Stimulated activated CD4-positive, alpha-beta T cell treated with anti-CD3 and anti-CD28 coated beads, TNF-alpha, amount 100 ng/mL, for 24 hours (primary cell): ENCODE measurements around the gene ATL1.
A peak's percentile ranks its signal among the peaks of the same experiment; 100 is the strongest.
"Not testable (repeated sequence)": the region's sequence is repeated elsewhere in the genome, so short reads cannot be mapped to it uniquely, and the experiment has no call there.

ENCODE experiments used
- DNase-seq, 3 experiments: peaks; one replicate each; pipeline ENCODE4 v3.0.0-alpha.2; 2020; ENCODE audit warnings: low read depth in 3 of 3

Gene ATL1

DNA sequence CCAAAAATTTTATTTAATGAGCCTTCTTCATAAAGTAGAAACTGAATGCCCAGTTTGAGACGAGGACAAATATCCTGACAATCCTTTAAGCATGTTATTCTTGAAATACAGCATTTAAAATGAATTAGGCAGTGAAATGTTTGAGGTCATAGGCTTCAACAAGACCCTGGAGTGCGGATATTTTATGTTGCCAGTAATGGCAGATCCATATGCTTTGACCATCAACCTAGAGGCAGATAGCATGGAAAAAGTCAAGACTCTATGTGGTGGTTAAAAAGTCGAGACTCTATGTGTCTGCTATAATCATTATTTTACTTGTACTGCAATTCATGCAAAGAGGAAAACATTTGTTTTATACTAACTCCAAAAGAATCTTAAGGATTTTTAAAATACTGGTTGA, 25.5 kb upstream of the ATL1 start:
- DNase-seq, result no peak

DNA sequence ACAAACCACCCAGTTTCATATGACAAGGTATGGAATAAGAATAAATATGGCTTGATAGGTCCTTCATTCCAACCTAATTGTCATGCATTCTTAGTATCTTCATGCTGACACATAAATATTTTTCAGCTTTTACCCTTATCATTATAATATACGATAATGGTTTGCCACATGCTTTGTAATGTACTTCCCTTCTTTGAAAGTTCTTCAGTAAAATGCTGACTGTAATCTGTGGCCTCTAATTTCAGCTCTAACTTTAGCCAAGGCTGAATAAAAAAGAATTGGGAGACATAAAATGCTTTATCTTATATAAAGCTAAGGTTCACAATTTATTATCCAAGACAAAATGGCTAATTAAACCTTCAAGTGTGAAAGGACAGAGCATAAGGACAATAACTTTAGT, 24.9 kb upstream of the ATL1 start:
- no peak for DNase-seq

DNA sequence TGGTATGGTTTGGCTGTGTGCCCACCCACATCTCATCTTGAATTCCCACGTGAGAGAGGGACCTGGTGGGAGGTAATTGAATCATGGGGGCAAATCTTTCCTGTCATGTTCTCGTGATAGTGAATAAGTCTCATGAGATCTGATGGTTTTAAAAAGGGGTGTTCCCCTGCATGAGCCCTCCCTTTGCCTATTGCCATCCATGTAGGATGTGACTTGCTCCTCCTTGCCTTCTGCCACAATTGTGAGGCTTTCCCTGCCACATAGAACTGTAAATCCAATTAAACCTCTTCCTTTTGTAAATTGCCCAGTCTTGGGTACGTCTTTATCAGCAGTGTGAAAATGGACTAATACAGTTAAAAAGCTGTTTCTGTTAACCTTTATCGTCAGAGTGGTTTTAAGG, 21.9 kb upstream of the ATL1 start:
- not testable (repeated sequence) for DNase-seq

DNA sequence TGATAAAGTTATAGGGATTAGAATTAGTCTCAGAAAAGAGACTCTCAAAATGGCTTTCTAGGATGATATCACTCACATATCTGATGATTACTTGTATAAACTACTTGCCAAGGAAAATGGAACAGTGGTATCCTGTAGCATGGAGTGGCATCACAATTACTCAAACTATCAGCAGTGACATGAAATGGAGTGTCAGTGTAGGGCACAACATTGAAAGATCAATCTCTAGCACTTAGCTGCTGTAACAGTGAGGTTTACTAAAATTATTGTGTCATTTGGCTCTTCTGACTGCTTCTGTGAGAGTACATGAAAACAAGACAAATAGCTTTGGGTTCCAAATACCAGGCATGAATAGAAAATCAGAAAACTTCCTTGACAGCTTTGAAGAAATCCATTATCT, 20.9 kb upstream of the ATL1 start:
- no peak for DNase-seq

DNA sequence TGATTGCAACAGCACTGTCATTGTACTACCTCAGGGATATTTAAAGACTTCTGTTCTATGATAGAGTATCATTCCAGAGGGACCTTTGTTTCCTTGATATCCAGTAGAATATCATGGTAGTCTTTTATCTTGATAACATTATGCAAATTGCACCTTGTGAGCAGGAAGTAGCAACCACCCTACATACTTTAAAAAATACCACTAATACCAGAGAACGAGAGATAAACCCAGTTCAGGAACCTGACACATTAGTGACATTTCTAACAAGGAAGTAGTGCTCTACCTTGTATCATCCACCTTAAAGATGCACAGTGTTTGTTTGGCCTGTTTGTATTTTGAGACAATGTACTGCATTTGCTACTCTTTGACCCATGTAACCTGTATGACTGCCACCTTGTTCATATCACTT, 18.8 kb upstream of the ATL1 start:
- no peak for DNase-seq

DNA sequence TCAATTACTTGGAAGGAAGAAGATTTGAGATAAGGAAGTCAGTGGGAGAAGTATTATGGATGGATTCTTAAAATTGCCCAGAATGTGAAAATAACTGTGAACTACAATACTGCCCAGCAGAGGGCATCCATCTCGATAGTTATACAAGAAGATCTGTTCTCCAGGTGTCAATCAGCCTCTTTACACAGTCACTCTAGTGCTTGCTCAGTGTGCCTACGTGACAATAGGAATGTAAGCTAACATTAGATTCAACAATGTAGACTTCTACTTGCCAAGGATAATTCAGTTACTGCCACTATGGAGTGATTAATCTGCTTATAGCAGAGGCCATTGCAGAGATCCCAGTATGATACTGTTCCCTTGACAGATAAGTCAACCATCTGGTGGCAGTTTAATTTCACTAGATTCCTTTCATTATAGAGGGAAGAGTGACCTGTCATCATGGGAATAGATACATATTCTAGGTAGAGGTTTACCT, 17.0 kb upstream of the ATL1 start:
- DNase-seq, result peak in 1 of 3 experiments; percentile 27

DNA sequence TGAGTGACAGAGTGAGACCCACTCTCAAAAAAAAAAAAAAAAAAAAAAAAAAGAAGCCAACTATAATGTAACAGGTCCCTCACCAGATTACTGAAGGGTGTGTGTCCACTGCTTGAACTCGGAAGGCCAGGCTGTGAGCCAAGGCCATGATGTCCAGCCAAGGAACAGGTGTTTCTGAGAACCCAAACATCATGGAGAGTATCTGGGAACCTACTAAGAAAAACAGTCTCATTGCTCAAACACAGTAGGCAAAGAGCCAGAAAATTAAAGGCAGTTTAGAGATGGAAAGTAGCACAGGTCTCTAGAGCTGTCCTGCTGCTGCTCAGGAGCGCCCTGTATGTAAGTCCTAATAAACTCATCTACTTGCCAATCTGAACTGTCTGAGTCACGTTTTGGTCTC, 15.0 kb upstream of the ATL1 start:
- no peak for DNase-seq

DNA sequence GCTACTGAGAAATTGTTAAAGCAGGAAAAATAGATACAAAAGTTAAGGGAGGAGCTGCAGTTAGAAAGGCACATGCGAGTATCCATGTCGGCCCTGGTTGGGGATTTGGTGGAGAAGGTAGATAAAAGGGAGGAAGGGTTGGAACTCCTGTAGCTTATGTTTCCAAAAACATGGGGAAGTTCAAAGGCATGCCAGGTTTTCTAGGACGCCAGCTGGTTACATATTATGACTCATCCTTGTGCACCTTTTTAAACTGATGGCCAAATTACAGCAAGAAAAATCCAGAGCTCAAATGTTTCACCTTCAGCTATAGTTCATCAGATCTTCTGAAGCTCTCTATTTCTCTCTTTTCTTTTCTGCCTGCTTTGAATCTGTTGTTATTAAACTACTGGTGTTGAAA, 14.3 kb upstream of the ATL1 start:
- DNase-seq, result no peak

DNA sequence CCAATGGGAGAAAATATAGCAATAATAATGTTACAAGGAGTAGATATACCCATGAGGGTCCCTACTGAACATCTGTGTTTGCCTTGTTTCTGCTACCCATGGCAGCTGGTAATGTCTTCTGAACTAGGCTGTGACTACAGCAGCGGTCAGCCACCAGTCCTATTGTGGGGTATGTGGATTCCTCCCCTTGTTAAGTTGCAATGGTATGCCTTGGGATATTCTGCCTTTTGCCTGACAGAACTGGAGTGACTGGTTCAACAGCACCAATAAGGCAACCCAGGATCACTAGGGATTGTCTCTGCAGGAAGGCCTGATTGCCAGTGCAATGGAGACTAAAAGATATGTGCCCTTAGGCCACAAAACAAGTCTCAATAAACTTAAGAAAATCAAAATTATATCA, 9.7 kb upstream of the ATL1 start:
- DNase-seq, result no peak

DNA sequence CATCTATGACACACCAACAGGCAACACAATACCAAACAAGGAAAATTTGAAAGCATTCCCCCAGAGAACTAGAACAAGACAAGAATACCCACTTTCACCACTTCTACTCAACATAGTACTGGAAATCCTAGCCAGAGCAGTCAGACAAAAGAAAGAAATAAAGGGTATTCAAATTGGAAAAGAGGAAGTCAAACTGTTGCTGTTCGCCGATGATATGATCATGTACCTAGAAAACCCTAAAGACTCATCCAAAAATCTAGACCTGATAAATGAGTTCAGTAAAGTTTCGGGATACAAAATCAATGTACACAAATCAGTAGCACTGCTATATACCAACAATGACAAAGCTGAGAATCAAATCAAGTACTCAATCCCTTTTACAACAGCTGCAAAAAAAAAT, 8.1 kb upstream of the ATL1 start:
- no peak for DNase-seq

DNA sequence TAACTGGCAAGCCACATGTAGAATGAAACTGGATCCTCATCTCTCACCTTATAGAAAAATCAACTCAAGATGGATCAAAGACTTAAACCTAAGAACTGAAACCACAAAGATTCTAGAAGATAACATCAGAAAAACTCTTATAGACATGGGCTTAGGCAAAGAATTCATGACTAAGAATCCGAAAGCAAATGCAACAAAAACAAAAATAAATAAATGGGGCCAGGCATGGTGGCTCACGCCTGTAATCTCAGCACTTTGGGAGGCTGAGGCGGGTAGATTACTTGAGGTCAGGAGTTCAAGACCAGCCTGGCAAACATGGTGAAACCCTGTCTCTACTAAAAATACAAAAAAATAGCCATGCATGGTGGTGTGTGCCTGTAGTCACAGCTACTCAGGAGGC, 7.1 kb upstream of the ATL1 start:
- not testable (repeated sequence) for DNase-seq

DNA sequence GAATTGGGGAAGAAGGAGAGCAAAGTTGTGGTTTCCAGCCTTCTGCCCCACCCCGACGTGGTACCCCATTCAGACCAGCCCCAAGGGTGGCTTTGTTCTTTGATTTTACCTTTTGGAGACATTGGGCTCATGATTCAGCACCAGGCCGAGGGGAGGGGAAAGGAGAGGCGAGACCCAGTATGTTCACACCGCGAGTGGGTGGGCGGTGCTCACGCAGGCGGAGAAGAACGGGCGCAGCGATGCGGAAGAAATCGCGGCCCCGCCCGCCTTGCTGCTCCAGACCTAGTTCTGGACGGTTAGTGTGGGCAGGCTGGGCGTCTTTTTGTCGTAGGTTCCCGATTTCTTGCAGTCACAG, 963 bp downstream of the ATL1 start:
- peak; percentile 31 to 58 (median 40) for DNase-seq

DNA sequence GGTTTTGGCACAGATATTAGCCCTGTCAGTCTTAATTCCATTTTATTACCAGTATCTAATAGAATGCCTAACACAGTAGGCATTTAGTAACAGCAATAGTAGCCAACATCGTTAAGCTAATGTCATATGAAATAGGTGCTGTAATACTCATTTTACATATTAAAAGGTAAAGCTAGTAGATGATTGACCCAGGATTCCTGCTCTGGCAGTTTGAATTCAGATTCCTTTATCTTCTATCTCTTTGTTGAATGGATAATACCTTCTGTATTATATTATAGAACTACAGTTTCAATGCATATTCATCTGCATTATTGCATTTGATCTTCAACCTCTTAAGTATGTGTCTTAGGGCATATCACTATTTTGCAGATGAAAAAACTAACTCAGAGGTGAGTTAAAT, 2.9 kb downstream of the ATL1 start:
- no peak for DNase-seq

DNA sequence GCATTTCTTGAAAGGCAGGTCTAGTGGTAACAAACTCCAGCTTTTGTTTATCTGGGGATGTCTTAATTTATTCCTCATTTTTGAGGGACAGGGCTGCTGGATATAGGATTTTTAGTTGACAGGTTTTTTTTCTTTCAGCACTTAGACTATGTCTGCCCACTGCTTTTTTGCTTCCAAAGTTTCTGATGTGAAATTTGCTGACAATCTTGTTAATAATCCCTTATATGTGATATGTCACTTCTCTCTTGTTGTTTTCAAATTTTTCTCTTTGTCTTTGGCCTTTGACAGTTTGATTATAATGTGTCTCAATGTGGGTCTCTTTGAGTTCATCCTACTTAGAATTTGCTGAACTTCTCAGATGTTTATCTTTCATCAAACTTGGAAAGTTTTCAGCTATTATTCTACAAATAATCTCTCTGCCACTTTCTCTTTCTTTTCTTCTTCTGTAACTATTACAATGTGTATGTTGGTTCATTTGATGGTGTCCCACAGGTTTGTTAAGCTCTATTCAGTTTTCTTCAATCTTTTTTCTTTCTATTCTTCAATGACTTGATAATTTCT, 9.8 kb downstream of the ATL1 start:
- no peak for DNase-seq

DNA sequence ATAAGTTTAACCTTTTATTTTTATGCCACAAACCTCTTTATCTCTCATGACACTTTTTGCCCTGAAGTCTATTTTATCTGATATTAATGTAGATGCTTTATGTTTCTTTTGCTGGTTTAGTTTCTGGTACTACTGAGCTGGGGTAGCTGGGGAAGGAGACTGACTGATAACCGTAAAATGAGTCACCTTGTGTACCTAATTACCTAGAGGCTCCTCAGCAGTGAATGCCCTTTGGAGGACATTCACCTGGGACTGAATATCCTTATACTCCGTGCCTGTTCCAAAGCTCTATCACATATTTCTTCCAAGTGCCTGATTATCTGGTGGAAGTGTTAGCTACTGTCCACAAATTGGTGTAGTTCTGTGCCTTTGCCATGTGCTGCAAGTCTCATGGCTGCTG, 13.9 kb downstream of the ATL1 start:
- DNase-seq, result no peak

DNA sequence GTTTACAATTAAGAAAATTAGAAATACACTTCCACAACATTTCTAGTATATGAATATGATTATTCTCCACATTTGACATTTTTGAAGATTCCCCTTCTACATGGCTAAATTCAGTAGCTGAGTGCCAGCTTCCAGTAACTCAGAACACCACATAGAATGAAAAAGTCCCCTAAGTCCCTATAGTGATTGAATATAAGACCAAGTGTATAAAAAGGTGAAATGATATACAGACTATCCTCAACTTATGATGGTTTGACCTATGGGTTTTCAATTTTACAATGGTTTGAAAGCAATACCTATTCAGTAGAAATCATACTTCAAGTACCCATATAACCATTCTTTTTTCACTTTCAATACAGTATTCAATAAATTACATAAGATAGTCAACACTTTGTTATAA, 15.8 kb downstream of the ATL1 start:
- no peak for DNase-seq

DNA sequence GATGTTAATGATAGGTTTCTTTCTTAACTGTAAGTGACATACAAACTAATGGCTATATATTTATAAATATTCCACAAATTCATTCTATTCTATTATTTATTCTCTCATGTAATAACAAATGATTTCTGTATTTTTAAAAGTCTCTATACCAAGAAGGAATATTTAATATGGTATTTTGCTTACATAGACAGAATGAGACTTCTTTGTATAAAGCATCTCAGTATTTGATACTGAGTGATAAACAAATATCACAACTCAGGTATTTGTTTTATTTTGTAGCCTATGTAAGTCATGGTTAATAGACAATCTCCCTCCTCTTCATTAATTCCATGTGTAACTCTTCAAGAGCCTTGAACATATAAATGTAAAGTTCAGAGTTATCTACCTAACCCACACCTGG, 18.0 kb downstream of the ATL1 start:
- DNase-seq, result no peak

DNA sequence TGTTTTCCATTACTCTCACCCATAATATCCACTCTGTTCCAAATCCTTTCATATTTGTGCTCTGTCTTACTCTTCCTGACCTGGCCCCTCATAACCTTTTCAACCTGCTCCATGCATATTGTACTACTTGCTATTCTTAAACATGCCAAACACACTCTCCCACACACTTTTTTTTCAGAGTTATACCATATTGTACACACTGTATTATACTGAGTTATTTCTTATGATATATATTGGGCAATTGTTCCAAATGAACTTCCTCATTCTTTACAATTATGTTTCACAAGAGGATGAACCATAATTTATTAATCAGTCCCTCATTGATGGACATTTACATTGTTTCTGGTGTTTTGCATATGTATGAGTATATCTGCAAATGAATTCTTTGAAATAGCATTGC, 18.5 kb downstream of the ATL1 start:
- DNase-seq, result no peak

DNA sequence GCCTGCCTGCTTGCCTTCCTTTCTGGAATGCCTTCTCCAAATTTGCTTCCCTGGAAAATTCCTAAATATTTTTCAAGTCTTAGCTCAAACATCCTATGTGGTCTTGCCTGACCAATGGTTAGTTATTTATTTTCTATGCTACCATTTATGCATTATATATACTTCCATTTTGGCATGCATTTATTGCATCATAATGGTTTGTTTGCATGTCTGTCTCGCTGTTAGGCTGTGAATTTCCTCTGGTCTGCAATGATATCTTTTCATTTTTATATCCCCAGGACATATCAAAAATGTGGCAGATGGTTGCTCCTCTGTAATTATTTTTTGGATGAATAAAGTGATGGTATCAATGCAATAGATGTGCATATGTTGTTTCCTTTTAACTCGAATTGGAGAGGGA, 30.5 kb downstream of the ATL1 start:
- no peak for DNase-seq

DNA sequence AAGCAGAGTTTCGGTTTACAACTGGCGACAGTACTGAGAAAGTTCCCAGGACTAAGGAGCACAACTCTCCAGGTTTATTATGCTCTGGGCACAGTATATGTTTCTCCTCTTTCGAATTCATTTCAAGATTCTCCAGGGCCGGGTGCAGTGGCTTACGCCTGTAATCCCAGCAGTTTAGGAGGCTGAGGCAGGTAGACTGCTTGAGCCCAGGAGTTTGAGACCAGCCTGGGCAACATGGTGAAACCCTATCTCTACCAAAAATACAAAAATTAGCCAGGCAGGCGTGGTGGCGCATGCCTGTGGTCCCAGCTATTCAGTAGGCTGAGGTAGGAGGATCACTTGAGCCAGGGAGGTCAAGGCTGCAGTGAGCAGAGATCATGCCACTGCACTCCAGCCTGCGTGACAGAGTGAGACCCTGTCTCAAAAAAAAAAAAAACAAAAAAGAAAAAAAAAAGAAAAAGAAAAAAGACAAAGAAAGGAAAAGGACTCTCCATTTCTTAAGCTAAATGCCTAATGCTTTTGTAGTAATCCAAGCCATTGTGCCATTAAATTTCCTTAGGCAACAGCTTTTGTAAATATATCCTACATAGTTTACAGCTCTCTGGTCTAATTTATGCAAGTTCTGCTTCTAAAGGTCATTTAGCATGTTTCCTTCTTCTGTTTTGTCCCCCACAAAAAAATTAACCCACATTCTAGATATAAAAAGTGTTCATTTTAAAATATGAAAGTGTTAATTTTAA, 34.8 kb downstream of the ATL1 start:
- no peak for DNase-seq

DNA sequence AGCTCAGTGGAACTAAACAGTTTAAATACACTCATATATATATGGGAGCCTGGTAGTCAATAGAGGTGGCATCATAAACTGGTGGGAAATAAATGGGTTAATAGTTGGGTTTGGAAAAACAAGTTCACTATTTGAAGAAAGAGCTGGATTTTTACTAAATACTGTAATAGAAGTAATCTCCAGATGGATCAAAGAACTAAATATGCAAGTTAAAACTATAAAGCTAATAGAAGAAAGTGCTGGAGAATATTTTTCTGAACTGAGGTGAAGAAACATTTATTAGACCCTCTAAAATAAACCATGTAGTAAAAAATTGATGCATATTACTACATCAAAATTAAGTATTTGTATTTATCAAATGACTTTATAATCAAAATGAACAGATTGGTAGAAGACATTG, 38.8 kb downstream of the ATL1 start:
- no peak for DNase-seq

DNA sequence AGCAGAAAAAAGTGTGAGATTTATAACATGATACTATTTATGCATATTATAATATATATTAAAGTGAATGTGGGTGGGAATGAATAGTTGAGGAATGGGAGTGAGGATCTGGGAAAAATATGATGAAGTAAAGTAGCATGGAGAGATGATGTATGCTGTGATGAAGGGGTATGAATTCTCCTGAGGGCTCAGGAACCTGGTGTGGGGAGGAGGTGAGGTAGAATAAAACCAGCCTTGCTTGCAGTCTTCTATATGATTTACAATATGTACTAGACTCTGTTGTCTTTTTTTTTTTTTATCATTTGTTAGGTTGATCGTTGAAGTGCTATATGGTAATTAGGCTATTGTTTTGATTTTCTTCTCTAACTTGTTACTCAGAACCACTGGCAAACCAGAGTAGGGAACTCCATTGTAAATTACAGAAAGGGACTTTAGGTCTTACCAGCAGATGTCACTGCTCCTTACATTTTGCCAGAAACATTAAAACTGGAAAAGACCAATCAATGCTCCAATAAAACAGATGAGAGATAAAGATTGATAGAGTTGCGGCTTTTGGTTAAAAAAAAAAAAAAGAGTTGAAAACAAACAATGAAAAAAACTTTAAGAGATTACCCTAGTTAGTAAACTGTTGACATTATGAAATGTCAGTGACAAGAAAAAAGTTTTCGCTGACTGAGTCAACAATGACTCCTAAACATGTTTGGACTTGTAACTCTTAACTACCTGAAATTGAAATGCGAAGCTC, 39.9 kb downstream of the ATL1 start:
- no peak for DNase-seq

DNA sequence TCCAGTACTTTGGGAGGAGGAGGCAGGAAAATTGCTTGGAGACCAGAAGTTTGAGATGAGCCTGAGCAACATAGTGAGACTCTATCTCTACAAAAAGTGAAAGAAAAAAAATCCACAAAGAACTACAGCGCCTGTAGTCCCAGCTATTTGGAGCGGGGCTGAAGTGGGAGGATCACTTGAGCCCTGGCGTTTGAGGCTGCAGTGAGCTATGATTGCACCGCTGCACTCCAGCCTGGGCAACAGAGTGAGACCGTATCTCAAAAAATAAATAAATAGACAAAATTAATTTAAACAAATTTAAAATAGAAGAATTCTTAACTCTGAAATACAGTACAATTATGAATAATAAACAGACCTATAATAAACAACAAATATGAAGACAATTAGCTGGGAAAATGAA, 40.9 kb downstream of the ATL1 start:
- no peak for DNase-seq
